ENCODE data around the gene OLIG3.

OLIG3 gene

GRCh38 chr6:137494281-137494987 lies at the start of gene OLIG3:
OLIG3 (minus strand) TSS chr6:137494394; CDS start chr6:137494170, 224 bp downstream.
- no peak for DNase-seq (ENCODE audit: low read depth)
- H3K4me3 ChIP-seq (ENCODE audit: low read depth, low read length): no peak within 1 kb of the TSS
- TF ChIP-seq CTCF (conservative IDR thresholded peaks at IDR 0.05; ENCODE audit: low read depth, low read length): no peak

- no peak for DNase-seq (ENCODE audit: low read depth)
- no peak overlapping the region for H3K4me3 ChIP-seq (ENCODE audit: low read depth, low read length)
- TF ChIP-seq CTCF (conservative IDR thresholded peaks at IDR 0.05; ENCODE audit: low read depth, low read length): no peak
Measured at GRCh38 chr6:137543114-137543513, 48.9 kb upstream of the OLIG3 start.

GRCh38 chr6:137542713-137543112 lies 48.5 kb upstream of the OLIG3 start:
- H3K4me3 ChIP-seq (ENCODE audit: low read depth, low read length): no peak overlapping the region
- no peak for TF ChIP-seq CTCF (conservative IDR thresholded peaks at IDR 0.05; ENCODE audit: low read depth, low read length)
- DNase-seq (ENCODE audit: low read depth): no peak

- no peak overlapping the region for H3K4me3 ChIP-seq (ENCODE audit: low read depth, low read length)
- no peak for DNase-seq (ENCODE audit: low read depth)
- no peak for TF ChIP-seq CTCF (conservative IDR thresholded peaks at IDR 0.05; ENCODE audit: low read depth, low read length)
Measured at GRCh38 chr6:137541534-137542063, 47.4 kb upstream of the OLIG3 start.

GRCh38 chr6:137536104-137536773 lies 42.0 kb upstream of the OLIG3 start:
- H3K4me3 ChIP-seq (ENCODE audit: low read depth, low read length): no peak overlapping the region
- no peak for TF ChIP-seq CTCF (conservative IDR thresholded peaks at IDR 0.05; ENCODE audit: low read depth, low read length)
- no peak for DNase-seq (ENCODE audit: low read depth)

GRCh38 chr6:137531376-137532092 lies 37.3 kb upstream of the OLIG3 start:
- no peak for DNase-seq (ENCODE audit: low read depth)
- no peak overlapping the region for H3K4me3 ChIP-seq (ENCODE audit: low read depth, low read length)
- no peak for TF ChIP-seq CTCF (conservative IDR thresholded peaks at IDR 0.05; ENCODE audit: low read depth, low read length)

All from choroid plexus epithelial cell (primary cell).